GM12801 (cell line): ENCODE measurements around the gene WDFY4.

Experiments
- CTCF ChIP-seq: IDR thresholded peaks from one replicate; pipeline ENCODE4 v1.5.1; 2011; ENCODE audit warnings: control low read depth; ENCODE audit not compliant: insufficient read length; ENCODE audit errors: extremely low read depth

Gene WDFY4

GRCh38 chr10:48672596-48673265 lies 11.9 kb upstream of the WDFY4 start:
- TF ChIP-seq CTCF: no peak

- no peak for TF ChIP-seq CTCF
Observed at GRCh38 chr10:48677625-48678024, 7.0 kb upstream of the WDFY4 start.

GRCh38 chr10:48678041-48678440 lies 6.6 kb upstream of the WDFY4 start:
- TF ChIP-seq CTCF: no peak

GRCh38 chr10:48681740-48682139 lies 2.9 kb upstream of the WDFY4 start:
- no peak for TF ChIP-seq CTCF

GRCh38 chr10:48682265-48682664 lies 2.4 kb upstream of the WDFY4 start:
- TF ChIP-seq CTCF: no peak

- TF ChIP-seq CTCF: no peak
Observed at GRCh38 chr10:48683424-48683823, 1.2 kb upstream of the WDFY4 start.

- no peak for TF ChIP-seq CTCF
Observed at GRCh38 chr10:48683868-48684267, 805 bp upstream of the WDFY4 start.
